ENCODE data around the gene KRTAP19-2.

Gene KRTAP19-2

GRCh38 chr21:30448514-30448913 lies 38.7 kb downstream of the KRTAP19-2 start:
- H3K4me3 ChIP-seq (ENCODE audit: low read depth, low read length) = no peak overlapping the region

GRCh38 chr21:30447056-30447455 lies 40.2 kb downstream of the KRTAP19-2 start:
- TF ChIP-seq CTCF (IDR thresholded peaks at IDR 0.05; ENCODE audit: borderline replicate concordance, insufficient read depth, low read depth, low read length) = no peak
- no peak overlapping the region for H3K4me3 ChIP-seq (ENCODE audit: low read depth, low read length)

More at GRCh38 chr21:30448514-30448913, 38.7 kb downstream of the KRTAP19-2 start:
- no peak for TF ChIP-seq CTCF (IDR thresholded peaks at IDR 0.05; ENCODE audit: borderline replicate concordance, insufficient read depth, low read depth, low read length)

GRCh38 chr21:30444204-30444603 lies 43.0 kb downstream of the KRTAP19-2 start:
- no peak overlapping the region for H3K4me3 ChIP-seq (ENCODE audit: low read depth, low read length)
- no peak for TF ChIP-seq CTCF (IDR thresholded peaks at IDR 0.05; ENCODE audit: borderline replicate concordance, insufficient read depth, low read depth, low read length)

GRCh38 chr21:30443226-30443625 lies 44.0 kb downstream of the KRTAP19-2 start:
- no peak for TF ChIP-seq CTCF (IDR thresholded peaks at IDR 0.05; ENCODE audit: borderline replicate concordance, insufficient read depth, low read depth, low read length)

GRCh38 chr21:30439975-30440374 lies 47.3 kb downstream of the KRTAP19-2 start, which contains the start of gene KRTAP15-1:
TSS of gene KRTAP15-1 (plus strand) at chr21:30440275. CDS start at chr21:30440328, 53 bp downstream.
- TF ChIP-seq CTCF (IDR thresholded peaks at IDR 0.05; ENCODE audit: borderline replicate concordance, insufficient read depth, low read depth, low read length) = no peak
- no peak within 1 kb of the TSS for H3K4me3 ChIP-seq (ENCODE audit: low read depth, low read length)

More at GRCh38 chr21:30443226-30443625, 44.0 kb downstream of the KRTAP19-2 start:
- no peak overlapping the region for H3K4me3 ChIP-seq (ENCODE audit: low read depth, low read length)

Measured in GM12875 (cell line).